Stimulated activated CD8-positive, alpha-beta memory T cell treated with anti-CD3 and anti-CD28 coated beads, Interleukin-7, amount 100 ng/mL, for 24 hours (primary cell): ENCODE results near the gene TBL1X.
"Not testable (repeated sequence)": the region's sequence is repeated elsewhere in the genome, so short reads cannot be mapped to it uniquely, and the experiment has no call there.

Experiments
- DNase-seq: peaks from one replicate; pipeline ENCODE4 v3.0.0-alpha.2; 2020; ENCODE audit warnings: low read depth

TBL1X gene

DNA sequence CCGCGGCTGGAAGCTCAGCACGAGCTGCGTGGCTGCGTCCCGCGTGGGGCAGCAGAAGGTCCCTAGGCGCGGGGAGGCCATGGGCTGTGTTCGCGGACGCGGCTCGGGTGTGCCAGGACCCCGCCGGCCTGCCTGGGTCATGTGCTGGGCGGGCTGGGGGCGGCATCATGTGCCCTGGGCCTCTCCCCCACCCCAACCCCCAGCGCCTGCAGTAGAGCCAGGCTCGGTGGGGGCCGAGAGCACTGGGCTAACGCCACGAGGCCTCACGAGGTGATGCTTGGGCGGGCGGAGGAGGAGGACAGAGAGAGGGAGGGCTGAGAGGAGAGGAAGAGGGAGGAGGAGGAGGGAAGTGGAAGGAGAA lies 300.9 kb downstream of the TBL1X start, which contains the start of gene GPR143:
Gene GPR143, minus strand, starts transcription at position 111 of the 361 bp plus-strand sequence. Its CDS starts 30 bp downstream, at position 81.
- no peak for DNase-seq

DNA sequence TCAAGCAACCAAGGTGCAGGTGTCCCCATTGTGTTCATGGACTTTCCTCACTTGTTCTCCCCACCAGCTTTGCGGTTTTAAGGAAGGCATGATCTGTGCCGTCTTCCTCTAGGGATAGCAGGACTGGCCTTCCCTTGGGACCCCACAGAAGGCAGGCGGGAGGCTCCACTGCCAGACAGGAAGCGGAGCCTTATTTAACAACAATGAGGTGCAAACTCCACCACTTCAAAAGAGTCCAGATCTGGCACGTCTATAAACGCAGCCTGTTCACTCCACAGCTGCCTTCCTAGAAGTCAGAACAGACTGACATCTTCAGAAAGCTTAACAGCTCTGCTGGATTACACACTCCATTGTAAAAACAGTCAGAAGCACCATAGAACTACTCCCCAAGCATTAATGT lies 302.5 kb downstream of the TBL1X start:
- no peak for DNase-seq

DNA sequence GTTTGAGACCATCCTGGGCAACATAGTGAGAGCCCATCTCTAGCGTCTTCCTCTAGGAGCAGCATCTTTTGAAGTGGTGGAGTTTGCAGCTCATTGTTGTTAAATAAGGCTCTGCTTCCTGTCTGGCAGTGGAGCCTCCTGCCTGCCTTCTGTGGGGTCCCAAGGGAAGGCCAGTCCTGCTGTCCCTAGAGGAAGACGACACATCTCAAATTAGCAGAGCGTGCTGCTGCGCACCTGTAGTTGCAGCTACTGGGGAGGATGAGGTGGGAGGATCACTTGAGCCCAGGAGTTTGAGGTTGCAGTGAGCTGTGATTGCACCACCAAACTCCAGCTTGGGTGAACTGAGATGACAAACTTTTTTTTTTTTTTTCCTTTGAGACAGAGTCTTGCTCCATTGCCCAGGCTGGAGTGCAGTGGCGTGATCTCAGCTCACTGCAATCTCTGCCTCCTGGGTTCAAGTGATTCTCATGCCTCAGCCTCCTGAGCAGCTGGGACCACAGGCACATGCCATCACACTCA lies 303.5 kb downstream of the TBL1X start:
- DNase-seq: not testable (repeated sequence)

DNA sequence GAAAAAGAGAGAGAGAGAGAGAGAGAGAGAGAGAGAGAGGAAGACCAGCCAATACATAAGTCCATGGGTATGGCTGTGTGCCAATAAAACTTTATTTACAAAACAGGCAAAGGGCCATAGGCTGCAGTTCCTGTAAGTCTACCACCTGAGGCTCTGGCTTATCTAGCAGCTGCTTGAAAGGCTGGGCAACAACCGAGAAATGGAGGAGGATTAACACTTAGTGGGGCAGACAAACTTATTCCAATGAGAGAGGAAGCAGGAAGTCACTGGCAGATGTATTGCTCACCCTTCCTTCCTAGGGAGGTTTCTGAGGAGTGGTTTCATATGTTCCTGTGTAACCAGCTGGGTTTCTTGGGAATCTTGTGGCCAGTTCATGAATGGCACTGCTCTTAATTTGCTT lies 305.5 kb downstream of the TBL1X start:
- no peak for DNase-seq

DNA sequence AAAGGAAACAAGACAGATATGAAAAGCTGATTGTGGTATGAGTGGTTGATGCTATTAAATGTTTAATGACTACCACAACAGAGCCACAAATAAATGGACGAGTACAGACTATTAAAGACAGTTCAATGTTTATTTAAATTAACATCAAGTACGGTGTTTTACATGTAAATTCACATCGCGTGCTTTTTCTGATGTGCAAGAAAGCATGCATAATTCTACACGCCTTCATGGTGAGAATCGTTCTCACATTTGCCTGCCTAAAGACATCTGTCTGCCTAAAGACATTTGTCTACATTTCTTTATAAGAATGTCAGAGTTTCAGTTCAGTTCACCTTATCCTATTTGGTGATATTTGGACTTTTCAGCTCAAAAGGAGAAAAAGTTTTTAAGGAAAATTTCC lies 308.1 kb downstream of the TBL1X start:
- DNase-seq: no peak

DNA sequence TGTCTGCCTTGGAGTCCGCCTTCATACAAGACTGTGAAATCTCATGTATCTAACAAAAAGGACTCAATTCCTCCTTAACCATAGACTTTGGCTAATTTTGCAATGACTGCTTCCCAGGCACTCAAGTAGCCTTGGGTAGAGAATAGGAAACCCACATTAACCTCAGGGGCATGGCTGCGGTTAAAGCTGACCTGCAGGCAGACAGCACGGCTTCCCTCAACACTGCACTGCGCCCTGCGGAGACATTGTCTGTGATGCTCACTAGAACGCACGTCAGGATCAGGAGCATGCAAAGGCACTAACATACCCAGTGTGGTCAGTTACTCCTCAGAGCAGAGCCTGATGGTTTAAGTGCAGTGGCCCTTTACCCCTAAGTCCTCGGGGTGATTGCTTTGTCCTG lies 311.1 kb downstream of the TBL1X start:
- DNase-seq: no peak

DNA sequence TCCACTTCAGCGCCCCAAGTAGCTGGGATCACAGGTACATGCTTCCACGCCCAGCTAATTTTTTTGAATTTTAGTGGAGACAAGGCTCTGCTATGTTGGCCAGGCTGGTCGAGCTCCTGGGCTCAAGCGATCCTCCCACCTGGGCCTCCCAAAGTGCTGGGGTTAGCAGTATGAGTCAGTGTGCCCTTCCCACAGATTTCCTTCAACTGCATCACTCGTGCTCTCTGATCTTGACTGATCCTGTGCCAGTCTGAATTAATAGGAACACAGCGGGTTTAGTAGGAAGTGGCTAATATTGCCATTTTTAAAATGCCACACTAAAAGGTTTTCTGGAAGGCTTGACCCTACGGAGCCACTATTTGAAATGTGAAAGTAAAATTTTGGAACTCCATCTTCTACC lies 317.1 kb downstream of the TBL1X start:
- no peak for DNase-seq

DNA sequence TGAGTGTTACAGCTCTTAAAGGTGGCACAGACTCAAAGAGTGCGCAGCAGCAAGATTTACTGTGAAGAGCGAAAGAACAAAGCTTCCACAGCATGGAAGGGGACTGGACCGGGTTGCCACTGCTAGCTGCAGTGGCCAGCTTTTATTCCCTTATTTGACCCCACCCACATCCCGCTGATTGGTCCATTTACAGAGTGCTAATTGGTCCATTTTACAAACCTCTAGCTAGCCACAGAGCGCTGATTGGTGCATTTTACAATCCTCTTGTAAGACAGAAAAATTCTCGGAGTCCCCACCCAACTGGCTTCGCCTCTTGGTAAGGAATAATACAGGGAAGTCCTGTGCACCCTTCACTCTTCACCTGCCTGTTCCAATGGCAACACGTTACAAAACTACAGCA lies 319.5 kb downstream of the TBL1X start:
- no peak for DNase-seq

DNA sequence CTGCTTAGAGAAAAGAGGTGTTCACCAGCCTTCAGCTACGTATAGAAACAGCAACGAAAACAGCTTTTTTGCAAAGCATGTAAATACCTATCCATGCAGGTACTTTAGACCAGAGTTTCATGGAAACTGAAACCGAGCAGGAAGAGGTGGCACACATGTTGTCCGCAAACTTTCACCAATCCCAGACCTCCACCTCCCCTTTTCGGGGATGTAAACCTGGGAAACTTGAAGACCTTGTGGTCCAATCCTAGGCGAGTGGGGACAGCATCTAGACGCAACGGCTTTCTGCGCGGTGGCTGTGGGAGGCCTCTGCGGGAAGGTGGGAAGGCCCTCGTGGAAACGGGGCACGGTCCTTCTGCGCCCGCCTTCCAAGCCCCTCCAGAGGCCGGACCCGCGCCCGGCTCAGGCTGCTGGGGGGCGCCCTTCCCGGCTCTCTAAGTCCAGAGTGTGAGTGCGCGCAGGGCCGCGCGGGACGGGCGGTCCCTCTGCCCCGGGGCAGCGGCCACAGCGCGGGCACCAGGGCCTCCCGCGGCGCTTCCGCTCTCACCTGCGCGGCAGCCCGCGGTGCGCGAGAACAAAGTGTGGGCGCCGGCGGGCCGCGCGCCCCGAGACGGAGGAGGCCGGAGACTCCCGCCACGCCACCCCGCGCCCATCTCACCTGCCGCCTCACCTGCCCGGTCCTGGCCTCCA lies 320.5 kb downstream of the TBL1X start:
- DNase-seq: no peak

DNA sequence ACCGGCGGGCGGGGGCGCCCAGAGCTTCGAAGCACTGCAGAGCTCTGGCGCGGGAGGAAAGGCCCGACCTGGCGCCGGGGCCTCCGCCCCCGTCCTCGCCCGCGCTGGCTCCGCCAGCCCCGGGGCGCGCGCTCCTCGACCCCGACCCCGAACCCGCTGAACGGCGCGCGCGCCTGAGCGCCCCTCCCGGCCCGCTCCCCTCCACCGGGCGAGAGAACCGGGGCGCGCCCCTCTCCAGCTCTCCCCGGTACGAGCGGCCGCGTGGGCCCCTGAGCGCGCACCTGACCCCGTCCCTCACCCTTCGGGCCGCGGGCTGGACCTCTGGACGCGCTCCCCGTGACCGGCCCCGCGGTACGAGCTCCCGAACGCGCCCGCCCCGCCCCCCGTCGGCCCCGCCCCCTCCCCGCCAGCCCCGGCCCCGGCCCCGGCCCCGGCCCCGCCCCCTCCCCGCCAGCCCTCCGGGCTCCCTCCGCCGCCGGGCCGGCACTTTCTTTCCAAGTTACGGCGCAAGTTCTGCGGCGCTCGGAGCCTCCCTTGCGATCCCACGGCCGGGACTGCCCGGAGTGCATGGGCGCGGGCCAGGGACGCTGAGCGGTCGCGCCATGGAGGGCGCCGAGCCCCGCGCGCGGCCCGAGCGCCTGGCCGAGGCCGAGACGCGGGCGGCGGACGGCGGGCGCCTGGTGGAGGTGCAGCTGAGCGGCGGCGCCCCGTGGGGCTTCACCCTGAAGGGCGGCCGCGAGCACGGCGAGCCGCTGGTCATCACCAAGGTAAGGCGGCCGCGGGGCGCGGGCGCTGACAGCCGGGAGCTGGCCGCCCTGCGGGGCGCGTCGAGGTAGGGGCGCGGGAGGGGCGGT lies 321.3 kb downstream of the TBL1X start, which contains the start of gene SHROOM2:
Gene SHROOM2, plus strand, starts transcription at position 486 of the 854 bp plus-strand sequence. Its CDS starts 117 bp downstream, at position 603.
- DNase-seq: no peak

DNA sequence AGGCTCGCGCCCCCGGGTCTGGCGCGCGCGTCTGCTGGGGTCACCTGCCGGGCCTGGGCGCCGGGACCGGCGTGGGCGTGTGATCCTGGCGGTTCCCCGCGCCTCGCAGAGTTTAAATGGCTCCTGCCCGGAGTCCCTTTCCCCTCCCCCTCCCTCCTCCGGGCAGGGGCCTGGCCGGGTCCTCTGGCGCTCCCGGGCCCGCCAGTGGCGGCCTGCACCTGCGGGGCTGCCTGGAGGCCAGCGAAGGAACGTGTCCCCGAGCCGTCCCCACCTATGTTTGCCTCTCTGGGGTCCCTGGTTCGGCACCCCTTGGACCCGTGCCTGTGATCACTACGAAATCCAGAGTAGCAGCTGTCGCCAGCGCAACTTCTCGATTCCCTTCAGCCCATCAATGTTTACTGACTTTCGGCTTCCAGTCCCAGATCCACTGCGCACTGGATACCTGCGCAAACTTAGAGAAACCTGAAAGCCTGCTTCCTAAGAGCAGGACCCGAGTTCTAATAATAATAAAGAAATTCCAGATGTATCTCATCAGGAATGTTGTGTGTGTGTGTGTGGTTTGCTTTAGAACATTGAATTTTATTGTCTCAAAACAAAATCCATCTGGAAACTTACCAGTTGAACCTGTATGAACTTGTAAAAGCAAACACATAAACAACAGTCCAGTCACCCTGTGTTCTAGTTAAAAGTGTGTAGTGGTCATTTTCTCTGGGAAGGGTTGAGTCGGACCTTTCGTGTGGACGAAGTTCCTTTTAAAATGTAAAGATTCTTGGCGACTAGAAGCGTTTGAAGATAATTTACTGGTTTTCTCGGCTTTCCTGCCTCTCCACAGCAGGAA lies 322.2 kb downstream of the TBL1X start:
- DNase-seq: no peak

DNA sequence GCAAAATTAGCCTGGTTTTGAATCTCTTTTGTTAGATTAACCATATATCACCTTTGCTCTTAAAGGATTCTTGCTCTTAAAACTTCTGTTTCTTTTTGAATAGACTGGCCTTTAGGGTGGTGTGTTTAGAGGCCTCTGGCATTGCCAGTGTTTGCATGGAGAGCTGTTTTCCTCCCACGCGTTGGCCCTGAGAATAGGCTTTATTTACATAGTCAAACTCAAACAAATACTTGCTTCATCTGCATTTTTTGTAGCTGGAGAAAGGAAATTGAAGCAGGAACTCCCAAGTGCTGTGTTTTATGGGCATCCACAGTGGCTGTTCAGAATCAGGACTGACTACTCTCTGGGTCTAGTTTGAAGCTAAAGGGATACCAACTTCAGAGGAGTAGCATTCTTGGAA lies 324.1 kb downstream of the TBL1X start:
- no peak for DNase-seq

DNA sequence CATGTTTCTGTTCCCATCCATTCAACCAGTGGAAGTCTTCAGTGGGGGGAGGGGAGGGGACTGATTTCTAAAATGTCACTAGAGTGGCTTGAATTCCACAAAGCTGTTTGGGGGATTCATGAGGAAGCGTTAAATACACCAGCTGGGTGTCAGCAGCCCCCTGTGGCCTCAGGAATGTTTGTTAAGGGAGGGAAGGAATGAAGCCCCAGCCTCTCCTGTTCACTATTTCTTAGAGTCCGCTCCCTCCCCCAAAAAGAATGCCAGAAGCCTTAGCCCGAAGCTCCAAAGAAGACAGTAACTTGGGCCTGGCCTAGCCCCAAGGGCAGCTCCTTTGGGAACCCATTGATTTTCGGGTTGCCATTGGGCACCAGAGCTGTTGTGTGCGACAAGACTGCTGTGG lies 324.7 kb downstream of the TBL1X start:
- DNase-seq: no peak
